ENCODE results near the gene TIMP4. TPM values are rescaled to one million over a fixed set of nuclear protein-coding genes. Genes with fewer than 3 reads are reported as not detected.

TIMP4 gene
- total RNA-seq, 1 donor from 2014 or later: 6.7 TPM

Other genes with a start within 250 kb of the TIMP4 start
- 2.4 TPM for gene SYN2, start 154.5 kb downstream of the TIMP4 start, total RNA-seq (ENCODE audit: insufficient read depth, low replicate concordance)
- 2.9 TPM for gene PPARG, start 130.2 kb upstream of the TIMP4 start, total RNA-seq (ENCODE audit: insufficient read depth, low replicate concordance)

Data from umbilical cord (tissue), 1 donor.